Stimulated activated memory B cell treated with anti-CD40 and anti-IgM and Interleukin-4, amounts not matched to agents 10 μg/mL and 1 μg/mL and 100 μg/mL, for 72 hours (primary cell): ENCODE data around the gene PPM1F.
"Not testable (repeated sequence)": the region's sequence is repeated elsewhere in the genome, so short reads cannot be mapped to it uniquely, and the experiment has no call there.

Experiments used
- ATAC-seq: fragments of 150-1000 bp; cut with Tn5 transposase; 2 replicates; pipeline ENCODE4 v1.10.0; 2021
- H3K27ac Mint-ChIP-seq: one replicate; pipeline ENCODE4 v1.8.0; 2022; ENCODE audit warnings: mild to moderate bottlenecking, mixed read lengths
- H3K27me3 Mint-ChIP-seq: one replicate; pipeline ENCODE4 v1.8.0; 2022; ENCODE audit warnings: mixed read lengths
- H3K36me3 Mint-ChIP-seq: one replicate; pipeline ENCODE4 v1.8.0; 2022; ENCODE audit warnings: mixed read lengths
- H3K4me1 Mint-ChIP-seq: one replicate; pipeline ENCODE4 v1.8.0; 2022; ENCODE audit warnings: mixed read lengths
- H3K4me3 Mint-ChIP-seq: one replicate; pipeline ENCODE4 v1.8.0; 2022; ENCODE audit warnings: mild to moderate bottlenecking, moderate library complexity, mixed read lengths
- H3K9me3 Mint-ChIP-seq: one replicate; pipeline ENCODE4 v1.8.0; 2022; ENCODE audit warnings: mixed read lengths

Gene PPM1F

GRCh38 chr22:21942407-21943343, 10.0 kb downstream of the PPM1F start:
- H3K4me3 Mint-ChIP-seq = no peak overlapping the region
- no peaks in the 10 kb centered on the region for H3K9me3 Mint-ChIP-seq
- peaks cover 27% of the 10 kb centered on the region for H3K36me3 Mint-ChIP-seq
- no peak for ATAC-seq
- H3K4me1 Mint-ChIP-seq = peaks cover 45% of the 10 kb centered on the region
- H3K27me3 Mint-ChIP-seq = no peaks in the 10 kb centered on the region
- peak overlapping the region; percentile 19 for H3K27ac Mint-ChIP-seq

DNA sequence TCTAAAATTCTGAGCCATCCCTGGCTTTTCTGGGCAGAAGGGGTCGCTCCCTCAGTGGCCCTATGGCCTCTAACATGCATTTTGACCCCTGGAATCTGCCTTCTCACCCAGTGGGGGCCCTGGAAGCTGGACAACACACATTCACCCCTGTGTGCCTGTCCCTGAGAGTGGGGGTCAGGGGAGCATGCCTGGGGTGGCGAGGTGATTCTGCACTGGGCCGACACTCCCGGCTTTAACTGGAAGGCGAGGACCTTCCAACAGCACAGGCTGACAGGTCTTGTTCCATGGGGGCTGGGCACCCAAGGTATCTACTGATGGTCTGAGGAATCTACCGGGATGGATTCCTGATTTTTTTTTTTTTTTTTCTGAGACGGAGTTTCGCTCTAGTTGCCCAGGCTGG, 10.7 kb downstream of the PPM1F start:
- Mint-ChIP-seq H3K27ac (peak overlapping the region; percentile 18), H3K4me3 (no peak overlapping the region), H3K9me3 (no peaks in the 10 kb centered on the region), H3K36me3 (peaks cover 27% of the 10 kb centered on the region), H3K4me1 (peaks cover 45% of the 10 kb centered on the region), H3K27me3 (no peaks in the 10 kb centered on the region)
- ATAC-seq = no peak

DNA sequence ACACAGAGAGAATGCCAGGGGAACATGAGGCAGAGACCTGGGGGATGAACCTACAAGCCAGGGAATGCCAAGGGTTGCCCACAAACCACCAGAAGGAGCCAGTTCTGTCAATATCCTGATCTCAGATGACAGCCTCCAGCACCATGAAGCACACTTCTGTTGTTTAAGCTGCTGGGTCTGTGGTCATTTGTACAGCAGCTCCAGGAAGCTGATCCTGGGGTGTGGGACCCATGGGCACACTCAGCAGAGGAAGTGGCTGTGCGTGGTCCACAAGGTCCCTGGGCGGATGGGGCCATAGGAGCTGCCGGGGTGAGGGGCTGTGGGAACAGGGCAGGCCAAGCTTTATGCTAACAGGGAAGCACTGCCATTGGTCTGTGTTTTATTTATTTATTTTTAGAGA, 12.1 kb downstream of the PPM1F start:
- Mint-ChIP-seq H3K9me3 (no peaks in the 10 kb centered on the region), H3K27me3 (no peaks in the 10 kb centered on the region), H3K27ac (no peak overlapping the region), H3K36me3 (peaks cover 20% of the 10 kb centered on the region), H3K4me1 (peaks cover 53% of the 10 kb centered on the region), H3K4me3 (no peak overlapping the region)
- ATAC-seq = no peak

- not testable (repeated sequence) for H3K4me3 Mint-ChIP-seq
- H3K4me1 Mint-ChIP-seq = peaks cover 53% of the 10 kb centered on the region
Observed at GRCh38 chr22:21939935-21940334, 12.7 kb downstream of the PPM1F start.

GRCh38 chr22:21939461-21939913, 13.2 kb downstream of the PPM1F start:
- no peak for ATAC-seq
- Mint-ChIP-seq H3K4me3 (peak overlapping the region; percentile 33), H3K27ac (peak overlapping the region; percentile 85), H3K4me1 (peaks cover 53% of the 10 kb centered on the region), H3K27me3 (no peaks in the 10 kb centered on the region), H3K9me3 (no peaks in the 10 kb centered on the region), H3K36me3 (peaks cover 11% of the 10 kb centered on the region)

More at GRCh38 chr22:21939935-21940334, 12.7 kb downstream of the PPM1F start:
- not testable (repeated sequence) for H3K9me3 Mint-ChIP-seq, ATAC-seq, H3K27me3 Mint-ChIP-seq
- H3K36me3 Mint-ChIP-seq = peaks cover 14% of the 10 kb centered on the region
- H3K27ac Mint-ChIP-seq = peak overlapping the region; percentile 85

DNA sequence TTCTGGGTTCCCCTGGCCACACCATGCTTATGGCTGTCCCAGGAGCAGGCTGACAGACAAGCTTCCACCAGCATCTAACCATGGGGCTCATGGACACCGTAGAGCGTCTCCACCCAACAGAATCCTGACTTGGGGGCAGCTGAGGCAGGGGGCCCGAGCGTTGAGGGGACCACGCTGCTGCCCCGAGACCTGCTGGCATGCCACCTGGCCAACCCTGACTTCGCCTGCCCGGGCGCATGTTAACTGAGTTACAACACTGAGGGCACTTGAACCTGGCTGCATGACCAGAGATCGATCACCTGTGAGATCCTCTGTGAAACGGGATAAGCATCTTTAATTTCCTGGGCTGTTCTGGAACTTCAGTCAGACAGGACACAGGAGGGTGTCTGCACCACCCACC, 13.7 kb downstream of the PPM1F start:
- Mint-ChIP-seq H3K27ac (peak overlapping the region; percentile 85), H3K4me1 (peaks cover 53% of the 10 kb centered on the region), H3K4me3 (peak overlapping the region; percentile 90), H3K27me3 (no peaks in the 10 kb centered on the region), H3K9me3 (no peaks in the 10 kb centered on the region), H3K36me3 (peaks cover 9% of the 10 kb centered on the region)
- ATAC-seq = no peak

DNA sequence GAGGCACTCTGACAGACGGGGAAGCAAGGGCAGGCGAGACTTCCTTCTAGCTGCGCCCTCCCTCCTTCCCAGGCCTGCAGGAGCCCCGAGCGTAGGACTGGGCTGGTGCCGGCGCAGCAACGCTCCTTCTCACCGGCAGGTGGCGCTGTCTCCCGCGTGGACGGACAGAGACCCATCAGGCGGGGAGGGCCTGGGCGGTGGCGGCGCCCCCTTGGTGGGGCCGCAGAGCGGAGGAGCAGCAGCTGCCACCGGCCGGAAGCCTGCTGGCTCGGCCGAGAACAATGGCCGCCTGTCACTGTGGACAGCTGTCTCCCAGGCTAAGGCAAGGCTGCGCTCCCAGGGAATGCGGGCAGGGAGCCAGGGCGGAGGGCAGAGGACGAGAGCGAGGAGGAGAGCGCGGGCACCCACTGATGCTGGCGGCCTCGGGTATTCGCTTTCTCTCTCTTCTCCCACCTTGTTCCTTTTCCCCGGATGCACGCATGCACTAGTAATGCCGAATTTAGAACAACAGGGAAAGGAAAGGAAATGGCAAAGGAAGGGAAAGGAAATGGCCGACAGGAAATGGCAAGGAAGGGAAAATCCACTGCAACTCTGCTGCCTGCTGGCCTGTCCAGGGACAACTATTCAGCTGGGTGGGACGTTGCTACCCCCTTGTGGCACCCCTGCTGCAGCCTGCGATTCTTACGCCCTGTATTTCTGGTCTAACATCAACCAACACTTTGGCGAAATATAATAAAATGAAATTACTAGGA, 14.4 kb downstream of the PPM1F start:
- H3K27me3 Mint-ChIP-seq = no peaks in the 10 kb centered on the region
- H3K4me1 Mint-ChIP-seq = peaks cover 53% of the 10 kb centered on the region
- H3K36me3 Mint-ChIP-seq = peaks cover 7% of the 10 kb centered on the region
- peak overlapping the region; percentile 90 for H3K4me3 Mint-ChIP-seq
- H3K27ac Mint-ChIP-seq = peak overlapping the region; percentile 85
- peak; percentile 97 for ATAC-seq
- H3K9me3 Mint-ChIP-seq = no peaks in the 10 kb centered on the region

DNA sequence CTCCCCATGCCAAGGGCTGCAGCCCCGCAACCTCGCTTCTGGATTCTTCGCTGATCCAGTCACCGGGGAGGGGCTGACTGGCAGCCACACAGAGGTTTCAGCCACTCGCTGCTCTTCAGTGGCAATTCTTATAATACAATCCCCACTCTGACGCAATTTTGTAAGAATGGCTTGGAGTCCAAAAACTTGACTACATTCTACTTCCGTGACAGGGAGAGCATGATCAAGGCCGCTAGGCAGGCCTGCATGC, 14.9 kb downstream of the PPM1F start:
- Mint-ChIP-seq H3K9me3 (no peaks in the 10 kb centered on the region), H3K4me3 (peak overlapping the region; percentile 90), H3K4me1 (peaks cover 50% of the 10 kb centered on the region), H3K27ac (peak overlapping the region; percentile 85), H3K27me3 (no peaks in the 10 kb centered on the region), H3K36me3 (peaks cover 7% of the 10 kb centered on the region)
- no peak for ATAC-seq

- H3K4me3 Mint-ChIP-seq = no peak overlapping the region
- peak overlapping the region; percentile 85 for H3K27ac Mint-ChIP-seq
- peaks cover 7% of the 10 kb centered on the region for H3K36me3 Mint-ChIP-seq
Observed at GRCh38 chr22:21937041-21937820, 15.4 kb downstream of the PPM1F start.

DNA sequence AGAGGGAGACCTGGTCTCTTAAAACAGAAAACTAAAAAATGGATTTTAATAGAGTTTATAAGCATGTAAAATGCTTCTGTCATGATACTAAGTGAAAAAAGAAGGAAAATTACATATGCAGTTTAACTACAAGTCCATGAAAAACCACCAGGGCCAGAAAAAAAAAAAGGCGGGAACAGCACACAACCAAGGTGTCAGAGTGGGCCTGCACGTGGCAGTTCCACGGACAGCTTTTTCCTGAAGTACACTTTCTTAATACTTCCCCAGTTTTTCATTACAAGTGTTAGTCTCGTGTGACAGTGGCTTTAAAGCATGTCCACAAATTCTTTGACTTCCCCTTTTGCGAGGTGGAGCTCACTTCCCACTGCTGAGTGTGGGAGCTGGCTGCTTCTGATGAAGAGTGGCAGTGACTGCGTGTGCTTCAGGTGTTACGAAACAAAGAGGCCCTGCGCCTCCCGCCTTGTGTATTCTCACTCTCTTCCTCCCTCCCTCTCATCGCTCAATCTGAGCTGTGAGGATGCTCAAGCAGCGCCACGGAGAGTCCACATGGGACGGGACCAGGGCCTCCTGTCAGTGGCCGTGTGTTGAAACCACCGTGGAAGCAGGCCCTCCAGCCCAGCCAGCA, 16.4 kb downstream of the PPM1F start:
- Mint-ChIP-seq H3K36me3 (peaks cover 2% of the 10 kb centered on the region), H3K4me1 (peaks cover 40% of the 10 kb centered on the region), H3K9me3 (no peaks in the 10 kb centered on the region), H3K4me3 (no peak overlapping the region), H3K27me3 (no peaks in the 10 kb centered on the region), H3K27ac (peak overlapping the region; percentile 44)
- ATAC-seq = no peak

More at GRCh38 chr22:21937041-21937820, 15.4 kb downstream of the PPM1F start:
- Mint-ChIP-seq H3K9me3 (no peaks in the 10 kb centered on the region), H3K4me1 (peaks cover 45% of the 10 kb centered on the region), H3K27me3 (no peaks in the 10 kb centered on the region)
- ATAC-seq = no peak

GRCh38 chr22:21933910-21934309, 18.7 kb downstream of the PPM1F start:
- Mint-ChIP-seq H3K4me1 (peaks cover 28% of the 10 kb centered on the region), H3K27ac (no peak overlapping the region), H3K27me3 (no peaks in the 10 kb centered on the region), H3K4me3 (no peak overlapping the region), H3K36me3 (peaks cover 14% of the 10 kb centered on the region), H3K9me3 (no peaks in the 10 kb centered on the region)
- no peak for ATAC-seq

DNA sequence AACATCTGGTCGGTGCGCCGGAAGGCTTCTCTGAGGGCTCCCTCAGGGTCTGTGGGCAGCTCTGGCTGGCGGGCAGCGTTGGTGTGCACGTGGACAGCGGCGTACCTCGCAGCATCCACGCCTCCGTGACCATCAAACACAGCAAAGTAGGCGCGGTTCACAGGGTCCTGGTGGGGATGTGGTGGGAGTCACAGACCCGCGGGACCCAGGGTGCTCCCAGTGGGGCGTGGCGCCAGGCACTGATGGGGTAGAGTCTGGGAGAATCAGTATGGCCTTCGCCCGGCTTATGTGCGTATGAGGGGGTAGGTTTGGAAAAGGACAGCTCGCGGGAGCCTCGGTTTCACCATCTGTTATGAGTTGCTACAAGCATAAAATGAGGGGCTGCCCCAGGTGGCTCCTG, 19.2 kb downstream of the PPM1F start:
- H3K36me3 Mint-ChIP-seq = peaks cover 17% of the 10 kb centered on the region
- no peak for ATAC-seq
- no peaks in the 10 kb centered on the region for H3K9me3 Mint-ChIP-seq
- no peak overlapping the region for H3K27ac Mint-ChIP-seq
- H3K4me1 Mint-ChIP-seq = peaks cover 23% of the 10 kb centered on the region
- no peaks in the 10 kb centered on the region for H3K27me3 Mint-ChIP-seq
- no peak overlapping the region for H3K4me3 Mint-ChIP-seq

DNA sequence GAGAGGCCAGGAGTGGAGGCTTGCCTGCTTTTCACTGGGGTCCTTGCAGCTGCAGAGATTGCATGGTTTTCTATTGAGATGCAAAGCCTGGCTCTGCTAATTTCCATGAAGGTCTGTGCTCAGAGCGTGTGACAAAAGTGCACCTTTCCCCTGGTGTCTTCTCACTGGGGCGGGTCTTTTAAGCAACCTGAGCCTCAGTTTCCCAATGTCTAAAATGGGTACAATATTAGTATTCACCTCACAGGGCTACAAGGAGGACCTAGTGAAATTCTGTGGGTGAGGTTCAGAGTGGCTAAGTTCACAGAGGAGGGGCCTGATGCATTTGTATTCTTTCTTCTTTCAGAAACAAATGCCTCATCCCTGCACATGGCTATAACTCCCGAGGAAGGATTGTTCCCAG, 20.3 kb downstream of the PPM1F start:
- Mint-ChIP-seq H3K4me3 (no peak overlapping the region), H3K27ac (no peak overlapping the region), H3K9me3 (no peaks in the 10 kb centered on the region), H3K36me3 (peaks cover 22% of the 10 kb centered on the region), H3K4me1 (peaks cover 17% of the 10 kb centered on the region), H3K27me3 (no peaks in the 10 kb centered on the region)
- no peak for ATAC-seq

- H3K4me3 Mint-ChIP-seq = no peak overlapping the region
- no peaks in the 10 kb centered on the region for H3K27me3 Mint-ChIP-seq
- no peak for ATAC-seq
- peaks cover 11% of the 10 kb centered on the region for H3K4me1 Mint-ChIP-seq
- no peak overlapping the region for H3K27ac Mint-ChIP-seq
- peaks cover 31% of the 10 kb centered on the region for H3K36me3 Mint-ChIP-seq
- H3K9me3 Mint-ChIP-seq = no peaks in the 10 kb centered on the region
Observed at GRCh38 chr22:21931056-21931455, 21.6 kb downstream of the PPM1F start.

DNA sequence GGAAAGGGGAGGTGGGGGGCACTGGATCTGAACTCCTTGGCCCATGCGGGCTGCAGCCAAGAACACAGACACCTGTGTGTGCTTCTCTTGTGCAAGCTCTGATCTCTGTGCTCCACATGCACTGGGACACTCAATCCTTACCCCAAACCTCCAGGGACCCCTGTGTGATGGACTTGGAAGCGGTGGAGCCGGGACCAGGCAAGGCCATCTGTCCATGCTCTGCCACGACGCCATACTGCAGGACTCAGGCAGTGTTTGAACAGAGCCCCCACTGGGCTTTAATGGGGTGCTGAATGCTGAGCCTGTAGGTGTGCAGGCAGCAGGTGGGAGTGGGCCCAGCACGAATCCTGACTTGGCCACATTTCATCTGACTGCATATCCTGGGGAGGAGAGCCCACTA, 23.4 kb downstream of the PPM1F start:
- no peak overlapping the region for H3K4me3 Mint-ChIP-seq
- no peak for ATAC-seq
- H3K4me1 Mint-ChIP-seq = peaks cover 11% of the 10 kb centered on the region
- H3K36me3 Mint-ChIP-seq = peaks cover 38% of the 10 kb centered on the region
- no peaks in the 10 kb centered on the region for H3K9me3 Mint-ChIP-seq
- H3K27me3 Mint-ChIP-seq = no peaks in the 10 kb centered on the region
- no peak overlapping the region for H3K27ac Mint-ChIP-seq
